GM12878 (cell line): ENCODE results near the gene KIF5C. TPM values are rescaled to one million over a fixed set of nuclear protein-coding genes. Genes with fewer than 3 reads are reported as not detected.

Experiments used
- ATAC-seq: fragments of 200-7000 bp; cut with Tn5 transposase; 3 replicates; pipeline ENCODE4 v1.9.1; 2020; ENCODE audit warnings: mild to moderate bottlenecking, moderate library complexity
- BruUV-seq: library from RNA; stranded (reverse); fragments of 400-500 nt; replicated peaks from 2 replicates; lab custom pipeline; 2021; lab: Mats Ljungman, UMichigan
- CTCF ChIA-PET: fragments of 300-600 bp; sonication (Branson Sonifier 250); formaldehyde crosslinking; extraction: SDS; loops from one replicate; lab custom pipeline; 2021; ENCODE audit warnings: inconsistent platforms; lab: Yijun Ruan, JAX
- POLR2A ChIA-PET: fragments of 350-600 bp; formaldehyde crosslinking; extraction: SDS; loops from one replicate; lab custom pipeline; 2021; ENCODE audit warnings: inconsistent platforms; lab: Charles Lee
- RAD21 ChIA-PET: fragments of 300-600 bp; sonication (Branson Sonifier 250); formaldehyde crosslinking; loops from one replicate; lab custom pipeline; 2023; ENCODE audit warnings: antibody characterized with exemption; ENCODE audit not compliant: unreplicated experiment; lab: Charles Lee
- SMC1A ChIA-PET: fragments of 300-600 bp; sonication (Branson Sonifier 250); formaldehyde crosslinking; loops from one replicate; lab custom pipeline; 2023; ENCODE audit not compliant: unreplicated experiment, uncharacterized antibody; lab: Charles Lee
- DNase-seq: peaks from one replicate; pipeline ENCODE4 v3.0.0-alpha.2; 2011; ENCODE audit warnings: low read depth, low spot score
- FAIRE-seq: peaks from 3 replicates; lab custom pipeline; 2011; peaks lifted over from hg19 to GRCh38; lab: Jason Lieb, UNC
- H2AFZ ChIP-seq: 2 replicates; pipeline ENCODE4 v1.6.0; 2011; ENCODE audit warnings: low read depth, low read length, control low read depth; ENCODE audit not compliant: control insufficient read depth
- H3K27ac ChIP-seq: 2 replicates; pipeline ENCODE4 v1.5.1; 2011; ENCODE audit warnings: control low read depth; ENCODE audit not compliant: control insufficient read depth, insufficient read depth
- H3K27me3 ChIP-seq, 2 experiments: replicated peaks in 1 of 2; 2 replicates each; pipeline versions ENCODE4 v1.6.0 to v1.6.1; 2011; ENCODE audit warnings: low read length in 1 of 2; ENCODE audit not compliant: control insufficient read depth in 2 of 2, insufficient read depth in 2 of 2
- H3K36me3 ChIP-seq, 2 experiments: 2 replicates each; pipeline ENCODE4 v1.5.1; 2011; ENCODE audit warnings: low read length in 1 of 2; ENCODE audit not compliant: control insufficient read depth in 2 of 2, insufficient read depth in 2 of 2
- H3K4me1 ChIP-seq: 2 replicates; pipeline ENCODE4 v1.6.1; 2011; ENCODE audit warnings: mild to moderate bottlenecking, low read length, moderate library complexity, mixed read lengths; ENCODE audit not compliant: control insufficient read depth, insufficient read depth
- H3K4me2 ChIP-seq: 2 replicates; pipeline ENCODE4 v1.6.0; 2011; ENCODE audit warnings: control low read depth; ENCODE audit not compliant: control insufficient read depth, insufficient read depth
- H3K4me3 ChIP-seq: fragments of 200-600 bp; sonication (generic); 2 replicates; pipeline ENCODE4 v1.5.1; 2016
- H3K79me2 ChIP-seq: 2 replicates; pipeline ENCODE4 v1.6.0; 2011; ENCODE audit warnings: low read length; ENCODE audit not compliant: control insufficient read depth, insufficient read depth
- H3K9ac ChIP-seq: 2 replicates; pipeline ENCODE4 v1.8.0; 2011; ENCODE audit warnings: low read length, control low read depth, mixed read lengths; ENCODE audit not compliant: control insufficient read depth, insufficient read depth
- H3K9me3 ChIP-seq: replicated peaks from 3 replicates; pipeline ENCODE4 v1.5.1; 2011; ENCODE audit warnings: mild to moderate bottlenecking, low read length; ENCODE audit not compliant: control insufficient read depth, insufficient read depth
- H4K20me1 ChIP-seq: 2 replicates; pipeline ENCODE4 v1.6.0; 2011; ENCODE audit not compliant: control insufficient read depth, insufficient read depth
- BCL3 ChIP-seq: IDR thresholded peaks from 2 replicates; pipeline ENCODE4 v1.6.1; 2011; ENCODE audit warnings: borderline replicate concordance, low read depth, mild to moderate bottlenecking, moderate library complexity, low read length; ENCODE audit not compliant: insufficient read depth, poor library complexity, severe bottlenecking
- CHD2 ChIP-seq: IDR thresholded peaks from 2 replicates; pipeline ENCODE4 v1.6.1; 2011; ENCODE audit warnings: low read depth, low read length, improper control_type of control experiment, borderline replicate concordance
- HCFC1 ChIP-seq: fragments of 150-350 bp; IDR thresholded peaks from 2 replicates; pipeline ENCODE4 v1.6.1; 2014; ENCODE audit warnings: low read length
- NRF1 ChIP-seq: conservative IDR thresholded peaks from 2 replicates; pipeline ENCODE4 v1.6.1; 2011; ENCODE audit warnings: mild to moderate bottlenecking, low read depth, low read length, improper control_type of control experiment
- PML ChIP-seq: IDR thresholded peaks from 2 replicates; pipeline ENCODE4 v1.6.1; 2012; ENCODE audit warnings: low read length, inconsistent platforms
- POLR2AphosphoS5 ChIP-seq: IDR thresholded peaks from 2 replicates; pipeline ENCODE4 v1.6.1; 2011; ENCODE audit warnings: mild to moderate bottlenecking, low read length, inconsistent platforms
- ZSCAN29 ChIP-seq: fragments of 450-650 bp; IDR thresholded peaks from 2 replicates; pipeline ENCODE4 v1.6.1; 2017; ENCODE audit warnings: mild to moderate bottlenecking, moderate library complexity
- WGBS: methylation state at CpG from one replicate; pipeline ENCODE4 v1.1.6; 2016; ENCODE audit warnings: low lambda C conversion rate; ENCODE audit not compliant: insufficient replicate concordance, insufficient coverage; ENCODE audit errors: missing lambda C conversion rate; 5-methylcytosine and 5-hydroxymethylcytosine counted together
- in situ Hi-C: fragments of 300-500 bp; cut with MboI; formaldehyde crosslinking; loops from 9 replicates; pipeline ENCODE4 v1.14.3; 2018; ENCODE audit warnings: mixed read lengths
- intact Hi-C: fragments of 100-400 bp; cut with micrococcal nuclease; formaldehyde crosslinking; loops from one replicate; pipeline ENCODE4 v1.14.2; 2022; ENCODE audit not compliant: unreplicated experiment
- polyA plus RNA-seq, 11 experiments: library from polyadenylated mRNA; depleted of rRNA in 4 of 11; unstranded in 6 of 11; stranded (reverse) in 5 of 11; fragments of >200 nt; fragmentation: Nextera tagmentation in 4 of 11; fragmentation: Illumina TruSeq in 1 of 11; extraction: Ambion mirVana in 4 of 11; extraction: Trizol in 1 of 11; gene quantifications; 1 replicate in 1 of 11; 2 replicates in 10 of 11; pipeline versions ENCODE4 v1.2.1 to v1.2.3, GENCODE V29; 2011 to 2016; ENCODE audit warnings: inconsistent platforms in 2 of 11, missing spikeins in 2 of 11, low read depth in 1 of 11
- total RNA-seq, 4 experiments: library from RNA; depleted of rRNA in 3 of 4; stranded (reverse); fragments of >200 nt in 3 of 4; fragmentation: Illumina TruSeq in 1 of 4; extraction: Trizol in 1 of 4; gene quantifications; 2 replicates each; pipeline versions ENCODE4 v1.2.1 to v1.2.3, GENCODE V29; 2013 to 2021
- TF ChIP-seq, protein P1 (sequence below): IDR thresholded peaks from 2 replicates; pipeline ENCODE4 v1.6.1; 2012; ENCODE audit warnings: mild to moderate bottlenecking, low read depth, low read length

The KIF5C gene
- total and polyA plus RNA-seq, 10 of the 15 experiments (the other 5 are each of a cell fraction or from before 2014, with no cell fraction given), result 0.08 to 0.49 (median 0.24) TPM

DNA sequence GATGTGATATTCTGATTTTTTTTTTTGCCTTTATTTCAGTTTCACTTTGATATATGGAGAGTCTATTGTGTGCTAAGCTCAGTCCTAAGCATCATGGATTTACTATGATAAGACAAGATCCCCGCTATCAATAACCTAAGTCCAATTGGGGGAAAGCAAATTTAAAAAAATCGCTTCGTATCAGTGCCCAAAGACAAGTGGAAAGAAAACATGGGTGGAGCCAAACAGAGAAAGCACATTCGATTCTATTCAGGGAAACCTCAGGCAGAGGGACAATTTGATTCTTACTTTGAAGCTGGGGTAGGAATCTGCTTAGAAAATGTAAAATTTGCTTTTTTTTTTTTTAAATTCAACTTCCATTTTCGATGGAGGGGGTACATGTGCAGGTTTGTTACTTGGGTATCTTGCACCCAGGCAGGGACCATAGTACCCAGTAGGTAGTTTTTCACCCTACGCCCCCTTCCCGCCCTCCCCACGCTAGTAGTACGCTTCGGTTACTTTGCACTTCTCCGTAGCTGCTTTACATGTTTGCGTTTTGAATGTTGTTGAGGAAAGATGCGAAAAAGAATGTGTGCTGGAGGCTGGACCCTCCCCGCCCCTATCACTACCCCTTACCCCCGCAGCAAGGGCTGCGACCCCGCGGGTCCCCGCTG, 12.4 kb downstream of the KIF5C start (continued):
- no peak for TF ChIP-seq BCL3
- no peak for TF ChIP-seq POLR2AphosphoS5

- Histone ChIP-seq H3K9me3 (peaks cover 2% of the 10 kb centered on the region; the same call in 2 of the 3 replicates), H3K9ac (no peak overlapping the region; the same call in 1 of the 2 replicates), H3K4me1 (no peaks in the 10 kb centered on the region), H3K79me2 (no peaks in the 10 kb centered on the region), H3K4me3 (no peak overlapping the region), H2AFZ (peak overlapping the region; percentile 12; the same call in 1 of the 2 replicates), H3K27ac (no peak overlapping the region), H3K27me3 (peaks cover 9 to 20% of the 10 kb centered on the region in 2 experiments; a peak in 3 of 4 replicates), H3K36me3 (no peaks in the 10 kb centered on the region), H4K20me1 (no peaks in the 10 kb centered on the region), H3K4me2 (peak overlapping the region; percentile 84)
- in situ Hi-C loops, result no loop called here
- TF ChIP-seq CHD2 (no peak), HCFC1 (no peak), ZSCAN29 (no peak), NRF1 (no peak), PML (no peak)
- TF ChIP-seq, protein P1, sequence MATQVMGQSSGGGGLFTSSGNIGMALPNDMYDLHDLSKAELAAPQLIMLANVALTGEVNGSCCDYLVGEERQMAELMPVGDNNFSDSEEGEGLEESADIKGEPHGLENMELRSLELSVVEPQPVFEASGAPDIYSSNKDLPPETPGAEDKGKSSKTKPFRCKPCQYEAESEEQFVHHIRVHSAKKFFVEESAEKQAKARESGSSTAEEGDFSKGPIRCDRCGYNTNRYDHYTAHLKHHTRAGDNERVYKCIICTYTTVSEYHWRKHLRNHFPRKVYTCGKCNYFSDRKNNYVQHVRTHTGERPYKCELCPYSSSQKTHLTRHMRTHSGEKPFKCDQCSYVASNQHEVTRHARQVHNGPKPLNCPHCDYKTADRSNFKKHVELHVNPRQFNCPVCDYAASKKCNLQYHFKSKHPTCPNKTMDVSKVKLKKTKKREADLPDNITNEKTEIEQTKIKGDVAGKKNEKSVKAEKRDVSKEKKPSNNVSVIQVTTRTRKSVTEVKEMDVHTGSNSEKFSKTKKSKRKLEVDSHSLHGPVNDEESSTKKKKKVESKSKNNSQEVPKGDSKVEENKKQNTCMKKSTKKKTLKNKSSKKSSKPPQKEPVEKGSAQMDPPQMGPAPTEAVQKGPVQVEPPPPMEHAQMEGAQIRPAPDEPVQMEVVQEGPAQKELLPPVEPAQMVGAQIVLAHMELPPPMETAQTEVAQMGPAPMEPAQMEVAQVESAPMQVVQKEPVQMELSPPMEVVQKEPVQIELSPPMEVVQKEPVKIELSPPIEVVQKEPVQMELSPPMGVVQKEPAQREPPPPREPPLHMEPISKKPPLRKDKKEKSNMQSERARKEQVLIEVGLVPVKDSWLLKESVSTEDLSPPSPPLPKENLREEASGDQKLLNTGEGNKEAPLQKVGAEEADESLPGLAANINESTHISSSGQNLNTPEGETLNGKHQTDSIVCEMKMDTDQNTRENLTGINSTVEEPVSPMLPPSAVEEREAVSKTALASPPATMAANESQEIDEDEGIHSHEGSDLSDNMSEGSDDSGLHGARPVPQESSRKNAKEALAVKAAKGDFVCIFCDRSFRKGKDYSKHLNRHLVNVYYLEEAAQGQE, result no peak
- BruUV-seq, result no TSS peak
- no peak for ATAC-seq
- RAD21 ChIA-PET, result no interaction called here
- POLR2A ChIA-PET, result no interaction called here
- FAIRE-seq, result no peak
- CTCF ChIA-PET, result no interaction called here
- no peak for DNase-seq
- SMC1A ChIA-PET, result no interaction called here
- 8% methylated on average over 34 of the region's 34 CpGs for WGBS
- intact Hi-C loops, result no loop called here
These were observed 13.0 kb downstream of the KIF5C start for GRCh38 chr2:148888003-148888501.
